ENCODE data around the gene CACFD1.

The CACFD1 gene

DNA sequence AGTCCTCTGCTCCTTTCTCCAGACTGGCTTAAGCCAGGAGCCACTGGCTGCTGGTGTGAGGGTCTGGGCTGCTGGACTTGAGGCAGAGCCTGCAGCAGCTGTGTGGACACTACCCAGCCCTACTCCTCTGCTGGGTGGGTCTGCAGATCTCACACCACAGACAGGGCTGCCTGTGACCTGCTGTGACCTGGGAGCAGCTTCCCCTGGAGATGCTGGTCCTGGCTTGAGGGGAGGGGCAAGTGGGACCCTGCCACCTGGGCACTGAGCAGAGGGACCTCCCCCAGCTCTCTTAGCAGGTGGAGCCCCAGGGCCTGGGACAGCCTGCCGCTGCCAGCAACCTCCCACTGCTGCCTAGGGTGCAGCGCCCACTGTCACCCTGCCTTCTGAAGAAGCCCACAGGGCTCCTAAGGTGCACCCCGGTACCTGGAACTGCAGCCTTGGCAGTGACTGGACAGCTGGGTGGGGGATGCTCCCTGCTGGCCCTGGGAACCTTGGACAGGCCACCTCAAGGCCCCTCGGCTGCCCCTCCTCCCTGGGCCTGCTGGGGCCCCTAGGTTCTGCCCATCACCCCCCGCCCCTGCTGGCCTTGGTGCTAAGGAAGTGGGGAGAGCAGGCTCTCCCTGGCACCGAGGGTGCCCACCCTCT lies 9.1 kb downstream of the CACFD1 start:
- H3K27me3 Mint-ChIP-seq (ENCODE audit: low read depth): no peaks in the 10 kb centered on the region
- H3K4me1 Mint-ChIP-seq: no peaks in the 10 kb centered on the region
- H3K36me3 Mint-ChIP-seq (ENCODE audit: low read depth): peaks cover 8% of the 10 kb centered on the region
- H3K4me3 Mint-ChIP-seq: no peak overlapping the region
- H3K9me3 Mint-ChIP-seq: no peaks in the 10 kb centered on the region
- H3K27ac Mint-ChIP-seq: no peak overlapping the region
- TF ChIP-seq, protein P1, sequence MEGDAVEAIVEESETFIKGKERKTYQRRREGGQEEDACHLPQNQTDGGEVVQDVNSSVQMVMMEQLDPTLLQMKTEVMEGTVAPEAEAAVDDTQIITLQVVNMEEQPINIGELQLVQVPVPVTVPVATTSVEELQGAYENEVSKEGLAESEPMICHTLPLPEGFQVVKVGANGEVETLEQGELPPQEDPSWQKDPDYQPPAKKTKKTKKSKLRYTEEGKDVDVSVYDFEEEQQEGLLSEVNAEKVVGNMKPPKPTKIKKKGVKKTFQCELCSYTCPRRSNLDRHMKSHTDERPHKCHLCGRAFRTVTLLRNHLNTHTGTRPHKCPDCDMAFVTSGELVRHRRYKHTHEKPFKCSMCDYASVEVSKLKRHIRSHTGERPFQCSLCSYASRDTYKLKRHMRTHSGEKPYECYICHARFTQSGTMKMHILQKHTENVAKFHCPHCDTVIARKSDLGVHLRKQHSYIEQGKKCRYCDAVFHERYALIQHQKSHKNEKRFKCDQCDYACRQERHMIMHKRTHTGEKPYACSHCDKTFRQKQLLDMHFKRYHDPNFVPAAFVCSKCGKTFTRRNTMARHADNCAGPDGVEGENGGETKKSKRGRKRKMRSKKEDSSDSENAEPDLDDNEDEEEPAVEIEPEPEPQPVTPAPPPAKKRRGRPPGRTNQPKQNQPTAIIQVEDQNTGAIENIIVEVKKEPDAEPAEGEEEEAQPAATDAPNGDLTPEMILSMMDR (IDR thresholded peaks at IDR 0.05; ENCODE audit: unreplicated experiment in 3 of 3): no peak

DNA sequence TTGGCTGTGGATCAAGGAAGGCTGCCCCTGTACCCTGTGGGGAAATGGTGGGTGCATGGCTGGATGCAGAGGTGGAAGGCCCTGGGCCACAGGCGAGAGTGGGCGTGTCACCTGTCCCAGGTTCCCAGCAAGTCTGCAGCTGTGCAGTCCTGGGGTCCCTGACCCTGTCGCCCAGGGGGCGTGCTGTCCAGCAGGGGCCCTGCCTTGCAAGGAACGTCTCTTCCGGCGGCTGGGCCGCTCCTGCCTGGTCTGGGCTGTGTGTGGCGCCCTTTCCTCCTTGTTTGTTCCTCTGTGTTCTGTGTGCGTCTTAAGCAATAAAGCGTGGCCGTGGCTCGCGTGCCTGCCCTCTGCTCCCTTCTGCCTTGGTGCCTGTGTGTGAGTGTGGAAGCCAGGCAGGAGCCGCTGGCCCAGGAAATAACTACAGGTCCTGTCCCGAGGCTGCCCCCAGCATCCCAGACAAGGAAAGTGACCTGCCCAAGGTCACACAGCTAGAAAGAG lies 10.7 kb downstream of the CACFD1 start:
- TF ChIP-seq, protein P1 (IDR thresholded peaks at IDR 0.05; ENCODE audit: unreplicated experiment in 3 of 3): no peak
- Mint-ChIP-seq H3K27me3 (ENCODE audit: low read depth) (no peaks in the 10 kb centered on the region), H3K36me3 (ENCODE audit: low read depth) (peaks cover 7% of the 10 kb centered on the region), H3K27ac (no peak overlapping the region), H3K9me3 (no peaks in the 10 kb centered on the region), H3K4me3 (no peak overlapping the region), H3K4me1 (no peaks in the 10 kb centered on the region)

DNA sequence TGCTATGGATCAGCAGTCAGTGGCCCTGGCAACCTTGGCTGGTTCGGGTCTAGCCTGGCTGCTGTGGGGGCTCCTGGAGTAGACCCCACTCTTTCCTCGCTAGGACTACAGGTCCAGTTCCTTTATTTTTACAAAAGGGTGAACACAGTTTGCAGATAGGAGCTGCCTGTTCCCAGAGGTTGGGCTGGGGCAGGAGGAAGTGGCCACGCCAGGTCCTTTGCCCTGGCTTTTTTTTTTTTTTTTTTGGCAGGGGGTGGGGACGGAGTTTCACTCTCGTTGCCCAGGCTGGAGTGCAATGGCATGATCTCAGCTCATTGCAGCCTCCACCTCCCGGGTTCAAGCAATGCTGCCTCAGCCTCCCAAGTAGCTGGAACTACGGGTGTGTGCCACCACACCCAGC lies 11.2 kb downstream of the CACFD1 start:
- Mint-ChIP-seq H3K27ac (no peak overlapping the region), H3K4me3 (no peak overlapping the region), H3K27me3 (ENCODE audit: low read depth) (no peaks in the 10 kb centered on the region), H3K9me3 (no peaks in the 10 kb centered on the region), H3K4me1 (no peaks in the 10 kb centered on the region), H3K36me3 (ENCODE audit: low read depth) (peaks cover 4% of the 10 kb centered on the region)
- TF ChIP-seq, protein P1 (IDR thresholded peaks at IDR 0.05; ENCODE audit: unreplicated experiment in 3 of 3): no peak

DNA sequence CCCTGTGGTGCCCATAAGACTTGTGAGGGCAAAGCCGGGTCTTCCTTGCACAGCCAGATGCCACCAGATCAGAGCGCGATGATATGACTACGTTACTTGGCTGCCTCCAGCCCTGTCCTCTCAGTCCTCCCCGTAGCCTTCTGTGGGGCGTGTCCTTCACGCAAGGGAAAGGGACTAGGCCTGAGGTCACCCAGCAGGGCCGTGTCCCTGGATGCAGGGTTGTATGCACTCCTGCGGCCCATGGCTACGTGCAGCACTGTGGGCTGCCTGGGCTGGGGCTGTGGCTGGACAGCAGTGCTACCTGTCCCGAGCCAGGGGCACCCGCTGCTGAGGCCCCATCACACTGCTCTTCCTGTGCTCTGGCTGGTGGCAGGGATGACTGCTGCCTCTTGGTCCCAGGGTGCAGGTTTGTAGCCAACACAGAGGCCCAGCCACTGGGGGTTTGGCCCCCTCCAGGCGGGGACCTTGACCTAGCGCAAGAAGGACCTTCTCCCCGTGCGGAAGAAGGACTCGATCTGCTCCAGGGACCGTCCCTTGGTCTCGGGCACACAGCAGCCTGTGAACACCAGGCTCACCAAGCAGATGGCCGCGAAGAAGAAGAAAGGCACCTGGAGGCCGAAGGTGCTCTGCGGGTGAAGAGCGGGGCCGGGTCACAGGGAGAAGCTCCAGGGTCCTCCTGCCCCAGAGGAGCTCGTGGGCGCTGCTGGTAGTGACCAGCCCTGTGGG lies 11.9 kb downstream of the CACFD1 start:
- Mint-ChIP-seq H3K4me3 (no peak overlapping the region), H3K27me3 (ENCODE audit: low read depth) (no peaks in the 10 kb centered on the region), H3K4me1 (no peaks in the 10 kb centered on the region), H3K9me3 (no peaks in the 10 kb centered on the region), H3K36me3 (ENCODE audit: low read depth) (no peaks in the 10 kb centered on the region), H3K27ac (no peak overlapping the region)
- TF ChIP-seq, protein P1 (IDR thresholded peaks at IDR 0.05; ENCODE audit: unreplicated experiment in 3 of 3): no peak

DNA sequence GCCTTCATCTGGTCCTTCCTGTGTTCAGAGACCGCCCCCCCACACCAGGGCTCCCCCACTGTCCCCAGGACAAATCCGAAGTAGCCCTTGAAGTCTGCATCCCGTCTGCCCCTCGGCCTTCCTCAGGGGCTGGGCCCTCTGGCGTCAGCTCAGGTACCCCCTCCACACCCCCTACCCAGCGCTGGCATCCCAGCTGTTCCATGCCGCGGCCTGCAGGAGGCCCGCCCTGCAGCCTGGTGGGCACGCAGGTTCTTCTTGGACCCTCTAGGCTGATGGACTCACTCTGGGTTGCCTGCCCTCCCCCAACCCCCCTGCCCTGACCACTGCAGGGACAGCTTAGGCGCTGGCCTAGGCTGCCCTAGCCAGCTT lies 12.5 kb downstream of the CACFD1 start:
- no peak overlapping the region for H3K4me3 Mint-ChIP-seq
- H3K27me3 Mint-ChIP-seq (ENCODE audit: low read depth): no peaks in the 10 kb centered on the region
- TF ChIP-seq, protein P1 (IDR thresholded peaks at IDR 0.05; ENCODE audit: unreplicated experiment in 3 of 3): no peak
- no peaks in the 10 kb centered on the region for H3K9me3 Mint-ChIP-seq
- H3K36me3 Mint-ChIP-seq (ENCODE audit: low read depth): no peaks in the 10 kb centered on the region
- H3K27ac Mint-ChIP-seq: no peak overlapping the region
- H3K4me1 Mint-ChIP-seq: no peaks in the 10 kb centered on the region
